NB4 (cell line): ENCODE data around the gene PIP5K1C.

Source experiments
- DNase-seq: peaks from one replicate; pipeline ENCODE4 v3.0.0; 2010; ENCODE audit warnings: low read depth
- H3K4me3 ChIP-seq: one replicate; pipeline ENCODE4 v1.5.1; 2011; ENCODE audit warnings: mild to moderate bottlenecking, low read depth, low read length, moderate library complexity
- CTCF ChIP-seq: IDR thresholded peaks from one replicate; pipeline ENCODE4 v1.5.1; 2012; ENCODE audit warnings: low read depth, low read length
- MAX ChIP-seq: IDR thresholded peaks from 2 replicates; pipeline ENCODE4 v1.6.1; 2011; ENCODE audit warnings: low read depth, low read length
- MYC ChIP-seq: IDR thresholded peaks from 2 replicates; pipeline ENCODE4 v1.6.1; 2011; ENCODE audit warnings: low read depth, low read length
- POLR2A ChIP-seq: IDR thresholded peaks from 2 replicates; pipeline ENCODE4 v1.6.1; 2011; ENCODE audit warnings: mild to moderate bottlenecking; ENCODE audit not compliant: insufficient read length; ENCODE audit errors: extremely low read depth

Gene PIP5K1C

GRCh38 chr19:3697094-3697493, 3.2 kb downstream of the PIP5K1C start:
- no peak overlapping the region for H3K4me3 ChIP-seq
- no peak for DNase-seq
- no peak for TF ChIP-seq POLR2A
- no peak for TF ChIP-seq MYC
- no peak for TF ChIP-seq MAX
- TF ChIP-seq CTCF = no peak

- no peak overlapping the region for H3K4me3 ChIP-seq
- no peak for DNase-seq
- TF ChIP-seq MAX (no peak), POLR2A (no peak), MYC (no peak), CTCF (no peak)
Measured at GRCh38 chr19:3696660-3696995, 3.6 kb downstream of the PIP5K1C start.

GRCh38 chr19:3695986-3696659, 4.1 kb downstream of the PIP5K1C start:
- no peak for DNase-seq
- H3K4me3 ChIP-seq = no peak overlapping the region
- TF ChIP-seq MYC = no peak
- no peak for TF ChIP-seq POLR2A
- no peak for TF ChIP-seq CTCF
- no peak for TF ChIP-seq MAX

- TF ChIP-seq CTCF = no peak
- no peak for TF ChIP-seq MAX
- TF ChIP-seq MYC = no peak
- TF ChIP-seq POLR2A = no peak
- DNase-seq = no peak
- no peak overlapping the region for H3K4me3 ChIP-seq
Measured at GRCh38 chr19:3695124-3695733, 5.0 kb downstream of the PIP5K1C start.

- TF ChIP-seq MAX = no peak
- TF ChIP-seq POLR2A = no peak
- TF ChIP-seq CTCF = no peak
- TF ChIP-seq MYC = no peak
- no peak overlapping the region for H3K4me3 ChIP-seq
- no peak for DNase-seq
Measured at GRCh38 chr19:3694361-3695123, 5.7 kb downstream of the PIP5K1C start.
